H54 (cell line): ENCODE measurements around the gene PDS5A.
"Not testable (repeated sequence)": the region's sequence is repeated elsewhere in the genome, so short reads cannot be mapped to it uniquely, and the experiment has no call there.

Experiments
- DNase-seq: peaks from one replicate; pipeline ENCODE4 v3.0.0; 2011; ENCODE audit warnings: low spot score, mixed read lengths; ENCODE audit not compliant: insufficient read length
- FAIRE-seq: peaks from 3 replicates; lab custom pipeline; 2011; peaks lifted over from hg19 to GRCh38; lab: Jason Lieb, UNC
- POLR2A ChIP-seq: IDR thresholded peaks from 2 replicates; pipeline ENCODE4 v1.6.1; 2011; ENCODE audit warnings: low read depth, mild to moderate bottlenecking, low read length

PDS5A gene

GRCh38 chr4:39941682-39942217 is 36.0 kb downstream of the PDS5A start:
- DNase-seq, result no peak
- TF ChIP-seq POLR2A, result no peak
- no peak for FAIRE-seq

GRCh38 chr4:39937683-39938268 is 39.9 kb downstream of the PDS5A start:
- TF ChIP-seq POLR2A, result no peak
- DNase-seq (no peak), FAIRE-seq (no peak)

GRCh38 chr4:39936565-39937418 is 40.9 kb downstream of the PDS5A start:
- FAIRE-seq (no peak), DNase-seq (no peak)
- TF ChIP-seq POLR2A, result no peak

GRCh38 chr4:39933671-39934590 is 43.8 kb downstream of the PDS5A start:
- TF ChIP-seq POLR2A, result no peak
- FAIRE-seq (no peak), DNase-seq (no peak)

DNA sequence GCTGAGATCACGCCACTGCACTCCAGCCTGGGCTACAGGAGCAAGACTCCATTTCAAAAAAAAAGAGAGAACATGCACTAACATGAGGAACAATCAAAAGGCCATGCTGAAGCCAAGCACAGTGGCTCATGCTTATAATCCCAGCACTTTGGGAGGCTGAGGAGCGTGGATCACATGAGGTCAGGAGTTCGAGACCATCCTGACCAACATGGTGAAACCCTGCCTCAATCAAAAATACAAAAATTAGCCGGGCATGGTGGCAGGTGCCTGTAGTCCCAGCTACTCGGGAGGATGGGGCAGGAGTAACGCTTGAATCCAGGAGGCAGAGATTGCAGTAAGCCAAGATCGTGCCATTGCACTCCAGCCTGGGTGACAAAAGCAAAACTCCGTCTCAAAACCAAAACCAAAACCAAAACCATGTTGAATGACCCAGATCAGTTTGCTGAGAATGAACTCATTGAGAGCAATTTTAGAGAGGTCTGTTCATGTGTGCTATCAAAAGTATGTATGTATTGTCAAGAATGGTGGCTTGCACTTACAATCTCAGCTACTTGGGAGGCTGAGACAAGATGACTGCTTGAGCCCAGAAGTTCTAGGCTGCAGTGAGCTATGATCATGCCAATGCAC is 44.8 kb downstream of the PDS5A start:
- no peak for DNase-seq
- TF ChIP-seq POLR2A, result no peak
- no peak for FAIRE-seq

DNA sequence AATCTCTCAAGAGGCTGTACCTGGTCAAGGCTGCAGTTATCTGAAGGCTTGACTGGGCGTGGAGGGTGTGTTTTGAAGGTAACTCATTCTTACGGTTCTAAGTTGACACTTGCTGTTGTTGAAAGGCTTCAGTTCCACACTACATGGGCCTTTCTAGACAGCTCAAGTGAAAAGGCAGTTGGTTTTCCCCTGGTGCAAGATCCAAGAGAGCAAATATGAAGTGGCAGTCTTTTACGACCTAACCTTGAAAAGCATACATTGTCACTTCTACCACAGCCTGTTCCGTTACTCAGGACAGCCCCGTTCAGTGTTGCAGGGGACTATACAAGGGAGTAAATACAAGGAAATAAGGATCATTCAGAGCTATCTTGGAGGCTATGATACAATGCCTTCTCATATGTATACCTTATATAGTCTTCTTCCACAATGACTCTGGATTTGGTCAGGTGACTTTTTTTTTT is 46.2 kb downstream of the PDS5A start:
- FAIRE-seq (no peak), DNase-seq (no peak)
- TF ChIP-seq POLR2A, result no peak

DNA sequence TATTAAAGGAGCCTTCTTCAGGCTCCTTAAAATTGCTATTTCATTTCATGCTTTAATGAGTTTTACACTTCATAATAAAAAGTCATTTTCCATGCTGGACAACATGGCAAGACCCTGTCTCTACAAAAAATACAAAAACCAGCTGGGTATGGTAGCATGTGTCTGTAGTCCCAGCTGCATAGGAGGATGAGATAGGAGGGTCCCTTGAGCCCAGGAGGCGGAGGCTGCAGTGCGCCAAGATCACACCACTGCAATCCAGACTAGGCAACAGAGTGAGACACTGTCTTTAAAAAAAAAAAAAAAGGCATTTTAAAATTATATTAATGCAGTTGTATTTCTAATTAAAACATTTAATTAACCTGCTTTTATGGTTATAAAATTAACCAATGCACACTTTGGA is 49.2 kb downstream of the PDS5A start:
- DNase-seq (no peak), FAIRE-seq (no peak)

GRCh38 chr4:39924014-39924413 is 53.7 kb downstream of the PDS5A start:
- FAIRE-seq (no peak), DNase-seq (no peak)
- TF ChIP-seq POLR2A, result no peak

More for the DNA sequence above, 49.2 kb downstream of the PDS5A start:
- TF ChIP-seq POLR2A, result no peak

GRCh38 chr4:39922399-39922798 is 55.3 kb downstream of the PDS5A start:
- FAIRE-seq (no peak), DNase-seq (no peak)
- TF ChIP-seq POLR2A, result no peak

- DNase-seq, result no peak
- TF ChIP-seq POLR2A, result no peak
- no peak for FAIRE-seq
Observed at GRCh38 chr4:39913471-39913870, 64.2 kb downstream of the PDS5A start.

GRCh38 chr4:39910064-39910463 is 67.6 kb downstream of the PDS5A start:
- no peak for FAIRE-seq
- no peak for TF ChIP-seq POLR2A
- DNase-seq, result no peak

DNA sequence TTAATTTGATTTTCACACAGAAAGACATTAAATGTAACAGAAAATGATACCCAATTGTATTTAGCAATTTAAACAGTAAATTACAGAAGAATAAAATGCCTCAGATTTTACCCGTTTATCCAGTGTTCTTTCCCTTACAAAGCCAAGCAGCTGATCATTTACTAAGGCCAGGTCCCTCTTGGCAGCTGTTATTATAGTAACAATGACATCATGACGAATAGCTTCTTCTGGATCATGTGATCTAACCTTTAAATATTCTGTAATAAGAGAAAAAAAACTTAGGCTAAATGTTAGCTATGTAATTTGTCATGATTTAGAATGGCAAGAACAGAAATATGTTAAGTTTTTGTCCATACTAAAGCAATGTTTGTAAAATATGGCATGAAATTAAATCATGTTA is 69.4 kb downstream of the PDS5A start:
- TF ChIP-seq POLR2A, result no peak
- DNase-seq (no peak), FAIRE-seq (no peak)

DNA sequence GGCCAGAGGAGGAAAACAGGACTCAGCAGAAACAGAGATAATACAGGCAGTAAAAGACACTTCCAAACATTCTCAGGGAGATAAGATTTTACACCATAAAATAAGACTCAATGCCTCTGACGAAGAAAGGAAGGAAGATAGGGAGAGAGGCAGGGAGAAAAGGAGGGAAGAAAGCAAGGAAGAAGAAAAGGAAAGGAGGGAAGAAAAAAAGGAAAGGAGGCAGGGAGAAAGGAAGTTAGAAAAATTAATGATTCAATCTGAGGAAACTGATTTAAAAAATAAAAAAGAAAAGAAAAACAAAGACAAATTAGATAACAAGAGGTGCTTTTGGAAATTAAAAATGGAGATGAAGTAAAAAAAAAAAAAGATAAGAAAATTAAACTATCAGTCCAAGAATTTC is 72.1 kb downstream of the PDS5A start:
- FAIRE-seq (no peak), DNase-seq (no peak)
- TF ChIP-seq POLR2A, result no peak

DNA sequence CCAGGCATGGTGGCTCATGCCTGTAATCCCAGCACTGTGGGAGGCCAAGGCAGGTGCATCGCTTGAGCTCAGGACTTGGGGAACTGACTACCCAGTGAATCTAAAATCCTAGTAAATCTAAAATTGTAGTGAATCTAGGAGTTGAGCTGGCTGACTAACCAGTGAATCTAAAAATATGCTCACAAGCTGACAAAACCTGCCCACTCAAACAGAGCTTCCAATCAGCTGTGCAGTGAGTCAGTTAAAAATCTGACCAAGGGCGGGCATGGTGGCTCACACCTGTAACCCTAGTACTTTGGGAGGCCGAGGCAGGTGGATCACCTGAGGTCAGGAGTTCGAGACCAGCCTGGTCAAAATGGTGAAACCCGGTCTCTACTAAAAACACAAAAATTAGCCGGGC is 72.7 kb downstream of the PDS5A start:
- DNase-seq, FAIRE-seq: not testable (repeated sequence)
